ENCODE data around the gene TMEM145. TPM values are rescaled to one million over a fixed set of nuclear protein-coding genes. Genes with fewer than 3 reads are reported as not detected.

The TMEM145 gene
- polyA plus RNA-seq, 1 donor (not counting 4 experiments of a cell fraction or from before 2014, with no cell fraction given) = not detected

DNA sequence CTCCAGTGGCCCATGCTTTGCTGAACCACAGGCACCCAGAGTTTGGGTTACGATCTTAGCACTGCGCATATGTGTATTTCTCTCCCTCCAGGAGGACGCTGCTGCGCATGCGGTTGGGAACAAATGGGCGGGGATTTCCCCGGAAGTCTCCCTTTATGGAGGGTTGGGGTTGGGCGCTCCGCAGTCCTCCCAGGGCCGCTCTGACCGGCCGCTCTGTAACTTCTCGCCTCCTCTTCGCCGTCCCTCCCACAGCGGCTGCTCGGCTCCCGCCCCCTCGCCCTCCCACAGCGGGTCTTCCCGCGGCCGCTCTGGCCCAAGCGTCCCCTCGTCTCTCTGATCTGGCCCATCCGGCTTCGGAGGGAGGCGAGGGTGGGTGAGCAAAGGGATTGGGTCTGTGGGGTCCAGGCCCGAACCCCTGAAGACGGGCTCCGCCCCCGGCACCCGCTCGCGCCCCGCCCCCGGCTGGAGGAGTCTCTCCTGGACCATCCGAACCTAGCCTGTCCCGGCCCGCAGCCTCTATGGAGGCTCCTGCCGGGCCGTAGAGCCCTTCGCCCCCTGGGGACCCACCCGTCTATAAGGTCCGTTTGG is 12.3 kb downstream of the TMEM145 start, which contains the start of gene MEGF8:
Gene MEGF8 (plus strand): TSS at position 328 of the 588 bp plus-strand sequence. CDS start 609 bp downstream, outside the sequence.
- Histone ChIP-seq H3K27ac (ENCODE audit: control insufficient read depth, insufficient read depth, low read length) (peak within 1 kb of the TSS; percentile 56), H3K4me1 (ENCODE audit: control insufficient read depth, extremely low read depth, insufficient read depth, low read length) (peaks cover 14% of the 10 kb centered on the region), H3K9me3 (ENCODE audit: control insufficient read depth, low read depth, low read length) (no peaks in the 10 kb centered on the region), H3K9me1 (ENCODE audit: control insufficient read depth, extremely low read depth, insufficient read depth, low read length) (no peaks in the 10 kb centered on the region), H3K36me3 (ENCODE audit: control insufficient read depth in 2 of 2, extremely low read depth in 1 of 2, insufficient read depth in 2 of 2, low read length in 2 of 2) (no peaks in the 10 kb centered on the region), H3K9ac (ENCODE audit: control insufficient read depth, extremely low read depth, insufficient read depth, low read length) (peak within 1 kb of the TSS; percentile 79), H3K79me2 (ENCODE audit: control insufficient read depth, insufficient read depth, low read length) (peaks cover 17% of the 10 kb centered on the region), H3K27me3 (ENCODE audit: control insufficient read depth, extremely low read depth, insufficient read depth, low read length) (peaks cover 22% of the 10 kb centered on the region), H3K4me3 (ENCODE audit: control insufficient read depth in 2 of 3, extremely low read depth in 1 of 3, insufficient read depth in 2 of 3, low read depth in 1 of 3, low read length in 3 of 3) (peak within 1 kb of the TSS; percentile 80 to 97 (median 89)), H4K20me1 (ENCODE audit: control insufficient read depth, extremely low read depth, insufficient read depth, low read length) (no peaks in the 10 kb centered on the region), H2AFZ (ENCODE audit: control insufficient read depth, low read length) (peak within 1 kb of the TSS; percentile 93), H3K4me2 (ENCODE audit: control insufficient read depth, extremely low read depth, insufficient read depth, low read depth, low read length) (peak within 1 kb of the TSS; percentile 90)
- peak; percentile 94 for FAIRE-seq
- DNase-seq (ENCODE audit: low read depth, low spot score) = peak; percentile 95
- TF ChIP-seq, protein P1, sequence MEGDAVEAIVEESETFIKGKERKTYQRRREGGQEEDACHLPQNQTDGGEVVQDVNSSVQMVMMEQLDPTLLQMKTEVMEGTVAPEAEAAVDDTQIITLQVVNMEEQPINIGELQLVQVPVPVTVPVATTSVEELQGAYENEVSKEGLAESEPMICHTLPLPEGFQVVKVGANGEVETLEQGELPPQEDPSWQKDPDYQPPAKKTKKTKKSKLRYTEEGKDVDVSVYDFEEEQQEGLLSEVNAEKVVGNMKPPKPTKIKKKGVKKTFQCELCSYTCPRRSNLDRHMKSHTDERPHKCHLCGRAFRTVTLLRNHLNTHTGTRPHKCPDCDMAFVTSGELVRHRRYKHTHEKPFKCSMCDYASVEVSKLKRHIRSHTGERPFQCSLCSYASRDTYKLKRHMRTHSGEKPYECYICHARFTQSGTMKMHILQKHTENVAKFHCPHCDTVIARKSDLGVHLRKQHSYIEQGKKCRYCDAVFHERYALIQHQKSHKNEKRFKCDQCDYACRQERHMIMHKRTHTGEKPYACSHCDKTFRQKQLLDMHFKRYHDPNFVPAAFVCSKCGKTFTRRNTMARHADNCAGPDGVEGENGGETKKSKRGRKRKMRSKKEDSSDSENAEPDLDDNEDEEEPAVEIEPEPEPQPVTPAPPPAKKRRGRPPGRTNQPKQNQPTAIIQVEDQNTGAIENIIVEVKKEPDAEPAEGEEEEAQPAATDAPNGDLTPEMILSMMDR (optimal IDR thresholded peaks at IDR 0.05 in 1 of 3, IDR thresholded peaks at IDR 0.05 in 1 of 3, conservative IDR thresholded peaks at IDR 0.05 in 1 of 3; ENCODE audit: extremely low read depth in 1 of 3, insufficient read depth in 2 of 3, low read length in 3 of 3) = peak; percentile 89 to 96 (median 90)
- no peak for TF ChIP-seq EZH2 (IDR thresholded peaks at IDR 0.05; ENCODE audit: low read length)
- dilution Hi-C loops (cut with MboI; ENCODE audit: extremely low pct_ligation_motif_present, low sequenced_read_pairs) = no loop called here

- FAIRE-seq (no peak), DNase-seq (ENCODE audit: low read depth, low spot score) (no peak)
- H4K20me1 ChIP-seq (ENCODE audit: control insufficient read depth, extremely low read depth, insufficient read depth, low read length) = no peaks in the 10 kb centered on the region
- peak overlapping the region; percentile 93 for H2AFZ ChIP-seq (ENCODE audit: control insufficient read depth, low read length)
- H3K9me1 ChIP-seq (ENCODE audit: control insufficient read depth, extremely low read depth, insufficient read depth, low read length) = no peaks in the 10 kb centered on the region
- peak overlapping the region; percentile 79 for H3K9ac ChIP-seq (ENCODE audit: control insufficient read depth, extremely low read depth, insufficient read depth, low read length)
- H3K4me1 ChIP-seq (ENCODE audit: control insufficient read depth, extremely low read depth, insufficient read depth, low read length) = peaks cover 14% of the 10 kb centered on the region
- peaks cover 17% of the 10 kb centered on the region for H3K79me2 ChIP-seq (ENCODE audit: control insufficient read depth, insufficient read depth, low read length)
- H3K4me3 ChIP-seq (ENCODE audit: control insufficient read depth in 2 of 3, extremely low read depth in 1 of 3, insufficient read depth in 2 of 3, low read depth in 1 of 3, low read length in 3 of 3) = peak overlapping the region; percentile 80 to 97 (median 89)
- dilution Hi-C loops (cut with MboI; ENCODE audit: extremely low pct_ligation_motif_present, low sequenced_read_pairs) = no loop called here
- no peak for TF ChIP-seq EZH2 (IDR thresholded peaks at IDR 0.05; ENCODE audit: low read length)
- TF ChIP-seq, protein P1 (optimal IDR thresholded peaks at IDR 0.05 in 1 of 3, IDR thresholded peaks at IDR 0.05 in 1 of 3, conservative IDR thresholded peaks at IDR 0.05 in 1 of 3; ENCODE audit: extremely low read depth in 1 of 3, insufficient read depth in 2 of 3, low read length in 3 of 3) = peak; percentile 2 to 20 (median 11)
- no peaks in the 10 kb centered on the region for H3K9me3 ChIP-seq (ENCODE audit: control insufficient read depth, low read depth, low read length)
- H3K27ac ChIP-seq (ENCODE audit: control insufficient read depth, insufficient read depth, low read length) = peak overlapping the region; percentile 56
- H3K36me3 ChIP-seq (ENCODE audit: control insufficient read depth in 2 of 2, extremely low read depth in 1 of 2, insufficient read depth in 2 of 2, low read length in 2 of 2) = no peaks in the 10 kb centered on the region
- H3K4me2 ChIP-seq (ENCODE audit: control insufficient read depth, extremely low read depth, insufficient read depth, low read depth, low read length) = peak overlapping the region; percentile 90
- peaks cover 22% of the 10 kb centered on the region for H3K27me3 ChIP-seq (ENCODE audit: control insufficient read depth, extremely low read depth, insufficient read depth, low read length)
These were observed 13.0 kb downstream of the TMEM145 start for GRCh38 chr19:42325896-42326771.

Data from keratinocyte (primary cell).